Left kidney (tissue), 2 donors: ENCODE measurements around the gene IAH1. TPM values are rescaled to one million over a fixed set of nuclear protein-coding genes. Genes with fewer than 3 reads are reported as not detected.
"Not testable (repeated sequence)": the region's sequence is repeated elsewhere in the genome, so short reads cannot be mapped to it uniquely, and the experiment has no call there.

Experiments used
- DNase-seq: peaks from one replicate; pipeline ENCODE4 v3.0.0-alpha.2; 2013
- polyA plus RNA-seq: library from polyadenylated mRNA; unstranded; fragments of 120-200 nt; gene quantifications from one replicate; pipeline ENCODE4 v1.2.1, GENCODE V29; 2013; ENCODE audit not compliant: insufficient read length

Gene IAH1
- polyA plus RNA-seq, 1 donor = 45.0 TPM

DNA sequence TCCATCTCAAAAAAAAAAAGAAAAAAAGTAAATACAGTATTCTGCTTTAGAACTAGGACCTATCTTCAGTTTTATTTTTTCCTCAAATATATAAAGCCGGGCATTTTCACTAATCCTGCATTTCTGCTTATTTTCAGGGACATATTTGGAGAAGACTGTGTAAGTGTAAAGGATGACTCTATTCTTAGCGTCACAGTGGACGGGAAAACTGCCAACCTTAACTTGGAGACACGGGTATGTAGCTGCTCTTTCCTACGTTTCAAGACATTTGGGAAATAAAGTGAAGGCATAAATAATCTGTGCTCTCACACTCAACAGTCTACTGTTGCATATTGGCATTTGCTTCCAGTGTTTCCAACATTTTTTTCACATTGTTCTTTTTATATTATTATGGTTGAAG is 3.1 kb upstream of the IAH1 start:
- DNase-seq = no peak

GRCh38 chr2:9472511-9472910 is 1.8 kb upstream of the IAH1 start:
- DNase-seq = no peak

DNA sequence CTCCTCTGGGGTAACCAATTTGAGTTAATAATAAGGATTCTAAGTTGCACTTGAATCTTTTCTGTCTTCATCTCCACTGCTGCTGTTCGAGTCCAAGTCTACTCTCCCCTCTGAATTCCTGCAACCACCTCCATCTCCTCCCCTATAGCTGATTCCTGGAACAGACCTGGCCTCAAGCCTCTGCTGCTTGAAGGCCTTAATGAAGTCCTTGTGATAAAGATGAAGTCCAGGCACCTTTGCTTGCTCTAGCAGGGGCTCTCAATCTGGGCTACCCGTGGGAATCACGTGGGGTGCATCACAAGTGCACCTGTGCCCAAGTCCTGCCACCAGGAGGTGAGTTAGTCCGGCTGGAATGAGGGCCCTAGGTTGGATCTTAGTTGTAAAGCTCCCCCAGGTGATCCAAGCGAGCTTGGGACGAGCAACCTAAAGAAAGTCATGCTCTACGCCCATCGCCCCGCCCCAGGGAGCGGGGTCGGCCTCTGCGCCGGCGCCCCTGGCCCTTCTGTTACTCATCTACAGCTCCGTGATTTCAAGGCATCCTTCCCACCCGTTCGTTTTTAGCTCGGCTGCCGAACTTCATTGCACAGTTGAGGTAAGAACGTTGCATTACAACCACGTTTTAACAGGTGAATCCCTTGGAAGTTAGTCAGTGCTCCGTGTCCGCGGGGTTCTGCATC is 905 bp upstream of the IAH1 start:
- peak; percentile 40 for DNase-seq

- DNase-seq = no peak
Measured at GRCh38 chr2:9473985-9474360, 378 bp upstream of the IAH1 start.

DNA sequence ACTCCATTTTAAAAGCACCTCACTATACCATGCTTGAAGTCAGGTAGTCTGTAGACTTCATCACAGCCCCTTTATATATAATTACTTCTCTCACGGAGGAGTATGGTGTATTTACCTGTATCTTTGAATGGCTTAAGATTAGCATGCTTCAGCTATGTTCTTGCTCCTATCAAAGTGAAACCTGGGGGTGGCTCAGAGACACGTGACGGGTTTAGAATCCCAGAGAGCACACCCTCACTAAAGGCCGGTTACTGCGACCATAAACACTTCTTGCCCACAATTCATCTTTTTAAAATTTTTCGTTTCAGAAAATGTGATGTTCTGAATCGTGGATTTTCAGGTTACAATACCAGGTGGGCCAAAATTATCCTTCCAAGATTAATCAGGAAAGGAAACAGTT is 3.6 kb downstream of the IAH1 start:
- DNase-seq = no peak

DNA sequence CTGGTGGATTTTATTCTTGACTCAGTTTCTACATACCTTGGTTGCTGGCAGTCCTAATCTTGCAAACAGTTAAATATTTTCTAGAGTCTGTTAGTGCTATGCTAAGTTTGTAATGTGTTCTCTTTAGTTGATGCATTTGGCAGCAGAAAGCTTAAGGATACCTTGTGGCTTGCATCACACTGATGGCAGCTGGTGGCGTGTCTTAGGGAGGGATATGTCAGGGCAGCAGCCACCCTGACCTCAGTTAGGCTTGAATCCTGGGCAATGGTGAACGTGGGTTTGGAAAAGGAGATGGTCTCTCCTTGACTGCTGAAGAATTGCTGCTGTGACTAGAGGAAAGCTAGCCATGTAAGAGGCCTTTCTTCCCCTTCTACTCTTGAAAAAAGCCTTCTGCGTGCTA is 4.2 kb downstream of the IAH1 start:
- DNase-seq = no peak

- no peak for DNase-seq
Measured at GRCh38 chr2:9480157-9480556, 5.8 kb downstream of the IAH1 start.

DNA sequence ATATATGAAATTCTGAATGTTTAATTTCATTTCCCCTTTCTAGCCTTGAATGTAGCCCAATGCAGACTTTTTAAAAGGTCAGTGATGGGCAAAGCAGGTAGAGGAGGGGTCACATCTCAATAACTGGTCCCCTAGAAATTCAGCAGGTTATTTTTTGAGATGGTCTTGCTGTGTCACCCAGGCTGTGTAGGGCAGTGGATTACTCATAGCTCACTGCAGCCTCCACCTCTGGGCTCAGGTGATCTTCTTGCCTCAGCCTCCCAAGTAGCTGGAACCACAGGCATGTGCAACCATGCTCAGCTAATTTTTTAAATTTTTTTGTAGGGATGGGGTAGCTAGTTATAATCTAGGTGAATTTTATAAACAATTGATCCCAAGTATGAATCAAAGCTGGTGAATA is 8.8 kb downstream of the IAH1 start:
- no peak for DNase-seq

DNA sequence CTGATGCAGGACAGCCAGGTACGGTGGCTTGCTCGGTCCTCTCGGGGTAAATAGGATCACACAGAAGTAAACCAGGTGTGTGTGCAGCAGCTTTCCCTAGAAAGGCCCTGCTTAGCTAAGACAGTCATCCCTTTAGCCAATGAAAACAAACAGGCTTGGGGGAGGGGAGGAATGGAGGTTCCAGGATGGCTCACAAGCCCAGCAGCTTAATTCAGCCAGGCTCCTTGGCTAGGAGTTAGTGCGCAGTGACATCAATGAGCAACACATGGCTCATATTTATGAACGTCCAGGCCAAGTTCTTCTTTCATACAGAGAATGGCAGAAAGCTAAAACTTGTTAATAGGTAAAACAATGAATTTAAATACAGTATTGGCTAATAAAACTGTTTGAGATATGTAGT is 10.2 kb downstream of the IAH1 start:
- no peak for DNase-seq

DNA sequence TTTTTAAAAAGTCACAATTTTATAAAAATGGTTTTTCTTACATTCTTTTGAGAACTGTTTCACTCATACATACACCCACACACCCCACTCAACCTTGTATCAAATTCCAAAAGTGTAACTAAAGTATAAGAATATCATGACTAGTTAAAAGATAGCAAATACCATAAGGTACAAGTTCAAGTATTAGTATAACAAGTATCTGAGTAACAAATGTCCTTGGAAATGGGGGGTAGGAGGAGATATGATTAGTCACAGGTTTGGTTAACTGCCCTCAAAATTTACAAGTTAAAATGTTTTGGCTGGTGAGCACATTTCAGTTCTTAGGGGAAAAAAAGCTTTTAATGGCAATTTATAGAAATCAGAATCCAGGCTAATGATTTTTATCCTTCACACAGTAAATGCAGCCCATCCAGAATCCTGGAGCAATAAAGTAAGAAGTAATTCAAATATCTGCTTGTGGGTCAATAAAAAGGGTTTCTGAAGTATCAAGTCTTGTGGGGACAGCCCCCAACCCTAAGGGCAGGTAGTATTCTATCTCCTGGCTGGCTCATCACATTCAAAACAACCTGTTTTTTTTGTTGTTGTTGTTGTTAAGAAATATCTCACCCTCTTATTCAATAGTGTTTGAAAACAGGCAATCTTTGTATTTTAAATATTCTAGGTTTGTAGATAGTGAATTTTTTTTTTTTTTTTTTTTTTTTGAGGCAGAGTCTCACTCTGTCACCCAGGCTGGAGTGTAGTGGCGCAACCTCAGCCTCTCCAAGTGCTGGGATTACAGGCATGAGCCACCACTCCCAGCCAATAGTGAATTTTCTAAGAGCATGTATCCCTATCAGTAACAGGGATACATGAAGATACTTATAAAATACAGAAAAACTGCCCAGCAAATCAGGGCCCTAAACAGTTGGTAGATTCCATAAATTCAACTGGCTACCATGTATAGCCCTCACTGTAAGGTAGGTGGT is 14.5 kb downstream of the IAH1 start:
- no peak for DNase-seq

- DNase-seq = no peak
Measured at GRCh38 chr2:9490789-9491188, 16.4 kb downstream of the IAH1 start.

DNA sequence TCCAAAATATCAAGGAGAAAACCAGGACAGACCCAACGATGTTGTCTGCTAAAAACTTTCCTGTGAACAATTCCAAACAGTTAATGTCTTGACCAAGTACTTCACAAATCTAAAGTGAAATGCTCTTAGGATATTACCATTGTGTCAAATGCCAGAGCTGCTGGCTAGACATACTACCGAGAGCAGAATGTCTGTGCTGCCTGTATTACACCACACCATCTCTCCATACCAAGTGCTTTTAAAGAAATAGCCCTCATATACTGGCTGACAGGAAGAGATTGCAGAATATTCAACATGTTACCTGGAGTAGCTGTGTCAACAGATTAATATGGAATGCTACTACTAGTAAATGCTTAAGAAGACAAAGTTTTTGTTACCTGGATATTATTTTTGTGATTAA is 18.6 kb downstream of the IAH1 start:
- no peak for DNase-seq

GRCh38 chr2:9493478-9493877 is 19.1 kb downstream of the IAH1 start:
- no peak for DNase-seq

DNA sequence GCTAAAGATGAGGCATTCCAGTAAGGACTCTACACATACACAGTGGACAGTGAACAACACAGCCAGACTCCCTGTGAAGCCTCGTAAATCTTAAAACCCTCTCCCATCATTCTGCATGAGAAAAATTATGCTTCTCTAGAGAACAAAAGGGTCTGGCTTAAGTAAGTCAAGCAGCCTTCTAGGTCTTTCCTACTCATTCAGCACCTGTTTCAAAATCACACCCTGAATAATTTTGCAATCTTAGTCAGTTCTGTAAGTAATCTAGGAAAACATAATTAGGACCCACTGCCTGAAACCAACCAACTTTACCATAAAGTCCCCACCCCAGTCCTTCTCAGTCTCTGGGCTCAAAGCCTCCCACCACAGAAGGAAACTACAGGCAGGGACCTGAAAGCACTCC is 19.7 kb downstream of the IAH1 start:
- no peak for DNase-seq

GRCh38 chr2:9497017-9497416 is 22.7 kb downstream of the IAH1 start:
- DNase-seq = no peak

GRCh38 chr2:9498210-9498609 is 23.9 kb downstream of the IAH1 start:
- no peak for DNase-seq

GRCh38 chr2:9508931-9509330 is 34.6 kb downstream of the IAH1 start:
- no peak for DNase-seq

- not testable (repeated sequence) for DNase-seq
Measured at GRCh38 chr2:9513946-9514345, 39.6 kb downstream of the IAH1 start.

DNA sequence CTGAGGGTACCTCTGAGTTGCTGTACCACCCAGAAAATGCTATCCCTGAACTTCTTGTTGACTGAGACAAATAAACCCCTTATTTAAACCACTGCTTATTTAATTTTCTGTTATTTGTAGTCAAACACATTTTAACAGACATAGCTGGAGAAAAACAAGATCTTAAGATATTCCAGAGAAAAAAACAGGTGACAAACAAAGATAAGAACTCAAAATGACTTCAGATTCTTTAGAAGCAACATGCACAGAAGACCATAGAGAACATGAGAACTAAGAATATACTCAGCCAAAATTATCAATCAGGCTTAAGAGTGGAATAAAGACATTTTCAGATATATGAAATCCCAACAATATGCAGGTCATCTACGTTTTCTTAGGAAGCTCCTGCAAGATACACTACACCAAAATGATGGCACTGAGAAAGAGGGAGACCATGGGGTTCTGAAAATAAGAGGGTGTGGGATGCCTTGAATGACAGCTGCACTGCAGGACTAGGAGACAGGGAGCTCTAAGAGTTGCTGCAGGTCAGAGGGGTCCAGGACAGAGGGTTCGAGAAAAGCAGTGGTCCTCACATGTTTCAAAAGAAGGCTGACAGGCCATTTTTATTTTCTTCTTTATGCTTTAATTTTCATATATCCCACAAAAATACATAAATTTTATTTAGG is 42.9 kb downstream of the IAH1 start:
- DNase-seq = no peak

GRCh38 chr2:9518163-9518562 is 43.8 kb downstream of the IAH1 start:
- no peak for DNase-seq

GRCh38 chr2:9518780-9519179 is 44.4 kb downstream of the IAH1 start:
- no peak for DNase-seq

GRCh38 chr2:9519250-9519649 is 44.9 kb downstream of the IAH1 start:
- DNase-seq = no peak

GRCh38 chr2:9524291-9524690 is 49.9 kb downstream of the IAH1 start:
- DNase-seq = no peak
